NT2/D1 (cell line): Measurements from ENCODE around the gene LFNG.
"Not testable (repeated sequence)": the region's sequence is repeated elsewhere in the genome, so short reads cannot be mapped to it uniquely, and the experiment has no call there.

Experiments used
- DNase-seq: peaks from one replicate; pipeline ENCODE4 v3.0.0-alpha.2; 2011; ENCODE audit warnings: low read depth, low spot score
- H3K27me3 ChIP-seq: 2 replicates; pipeline ENCODE4 v1.6.0; 2011; ENCODE audit warnings: mild to moderate bottlenecking; ENCODE audit not compliant: insufficient read length, insufficient read depth
- H3K36me3 ChIP-seq: 2 replicates; pipeline ENCODE4 v1.6.1; 2011; ENCODE audit warnings: mild to moderate bottlenecking, low read length, mixed read lengths; ENCODE audit not compliant: insufficient read depth, insufficient read length
- H3K4me1 ChIP-seq: 2 replicates; pipeline ENCODE4 v1.5.1; 2011; ENCODE audit not compliant: insufficient read depth, insufficient read length
- H3K4me3 ChIP-seq: 2 replicates; pipeline ENCODE4 v1.5.1; 2011; ENCODE audit warnings: low read depth; ENCODE audit not compliant: insufficient read length
- H3K9ac ChIP-seq: 2 replicates; pipeline ENCODE4 v1.6.0; 2011; ENCODE audit warnings: low read depth; ENCODE audit not compliant: insufficient read length
- H3K9me3 ChIP-seq: 2 replicates; pipeline ENCODE4 v1.5.1; 2011; ENCODE audit warnings: mild to moderate bottlenecking, low read length; ENCODE audit not compliant: insufficient read depth
- SUZ12 ChIP-seq: IDR thresholded peaks from 2 replicates; pipeline ENCODE4 v1.6.1; 2011; ENCODE audit not compliant: insufficient read length, insufficient read depth; ENCODE audit errors: extremely low read depth
- YY1 ChIP-seq: IDR thresholded peaks from 2 replicates; pipeline ENCODE4 v1.6.1; 2011; ENCODE audit not compliant: insufficient read length, insufficient read depth
- ZNF274 ChIP-seq: IDR thresholded peaks from 2 replicates; pipeline ENCODE4 v1.6.1; 2011; ENCODE audit warnings: mild to moderate bottlenecking, low read depth, low read length

The LFNG gene

GRCh38 chr7:2532816-2533215 is 13.2 kb downstream of the LFNG start:
- Histone ChIP-seq H3K4me1 (peaks cover 26% of the 10 kb centered on the region), H3K36me3 (peaks cover 18% of the 10 kb centered on the region)
- not testable (repeated sequence) for H3K4me3 ChIP-seq, DNase-seq, H3K9me3 ChIP-seq, H3K27me3 ChIP-seq, H3K9ac ChIP-seq

- not testable (repeated sequence) for H3K4me3 ChIP-seq, DNase-seq, H3K9ac ChIP-seq, H3K27me3 ChIP-seq, H3K9me3 ChIP-seq
- peaks cover 22% of the 10 kb centered on the region for H3K4me1 ChIP-seq
- peaks cover 19% of the 10 kb centered on the region for H3K36me3 ChIP-seq
Observed at GRCh38 chr7:2533566-2533965, 14.0 kb downstream of the LFNG start.

DNA sequence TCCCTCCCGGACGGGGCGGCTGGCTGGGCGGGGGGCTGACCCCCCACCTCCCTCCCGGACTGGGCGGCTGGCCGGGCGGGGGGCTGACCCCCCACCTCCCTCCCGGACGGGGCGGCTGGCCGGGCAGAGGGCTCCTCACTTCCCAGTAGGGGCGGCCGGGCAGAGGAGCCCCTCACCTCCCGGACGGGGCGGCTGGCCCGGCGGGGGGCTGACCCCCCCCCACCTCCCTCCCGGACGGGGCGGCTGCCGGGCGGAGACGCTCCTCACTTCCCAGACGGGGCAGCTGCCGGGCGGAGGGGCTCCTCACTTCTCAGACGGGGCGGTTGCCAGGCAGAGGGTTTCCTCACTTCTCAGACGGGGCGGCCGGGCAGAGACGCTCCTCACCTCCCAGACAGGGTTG is 14.6 kb downstream of the LFNG start:
- not testable (repeated sequence) for H3K4me3 ChIP-seq, H3K9me3 ChIP-seq, H3K9ac ChIP-seq, H3K27me3 ChIP-seq, DNase-seq
- H3K4me1 ChIP-seq, result peaks cover 23% of the 10 kb centered on the region
- H3K36me3 ChIP-seq, result peaks cover 19% of the 10 kb centered on the region

GRCh38 chr7:2535872-2536627 is 16.5 kb downstream of the LFNG start:
- not testable (repeated sequence) for H3K4me3 ChIP-seq, H3K9me3 ChIP-seq, H3K27me3 ChIP-seq, H3K9ac ChIP-seq, DNase-seq
- Histone ChIP-seq H3K36me3 (peaks cover 32% of the 10 kb centered on the region), H3K4me1 (peaks cover 13% of the 10 kb centered on the region)

GRCh38 chr7:2537981-2538851 is 18.6 kb downstream of the LFNG start:
- no peak for DNase-seq
- Histone ChIP-seq H3K9me3 (no peaks in the 10 kb centered on the region), H3K9ac (peak overlapping the region; percentile 21), H3K36me3 (peaks cover 54% of the 10 kb centered on the region), H3K27me3 (no peaks in the 10 kb centered on the region), H3K4me3 (no peak overlapping the region), H3K4me1 (peaks cover 15% of the 10 kb centered on the region)
- TF ChIP-seq SUZ12, result no peak
- no peak for TF ChIP-seq YY1
- TF ChIP-seq ZNF274, result no peak

GRCh38 chr7:2539031-2539911 is 19.7 kb downstream of the LFNG start:
- no peak for TF ChIP-seq ZNF274
- no peak for TF ChIP-seq YY1
- no peak for TF ChIP-seq SUZ12
- no peak for DNase-seq
- Histone ChIP-seq H3K4me1 (peaks cover 15% of the 10 kb centered on the region), H3K27me3 (no peaks in the 10 kb centered on the region), H3K9ac (peak overlapping the region; percentile 18), H3K36me3 (peaks cover 64% of the 10 kb centered on the region), H3K4me3 (no peak overlapping the region), H3K9me3 (no peaks in the 10 kb centered on the region)

- DNase-seq, result no peak
- H3K4me3 ChIP-seq, result no peak overlapping the region
- peaks cover 70% of the 10 kb centered on the region for H3K36me3 ChIP-seq
- no peaks in the 10 kb centered on the region for H3K9me3 ChIP-seq
- H3K9ac ChIP-seq, result no peak overlapping the region
- H3K4me1 ChIP-seq, result peaks cover 17% of the 10 kb centered on the region
- TF ChIP-seq SUZ12 (no peak), ZNF274 (no peak), YY1 (no peak)
- no peaks in the 10 kb centered on the region for H3K27me3 ChIP-seq
Observed at GRCh38 chr7:2540133-2540532, 20.6 kb downstream of the LFNG start.
